Suprapubic skin (tissue), 4 donors: ENCODE measurements around the gene COL5A2.

ENCODE experiments used
- POLR2A ChIP-seq, 2 donors: fragments of 450-650 bp; IDR thresholded peaks; one replicate each; pipeline ENCODE4 v1.6.1; 2017; ENCODE audit warnings: antibody characterized with exemption in 2 of 2, mild to moderate bottlenecking in 2 of 2, moderate library complexity in 2 of 2
- POLR2AphosphoS5 ChIP-seq, 3 donors: sonication (generic); formaldehyde crosslinking; IDR thresholded peaks; one replicate each; pipeline ENCODE4 v1.6.1; 2017; ENCODE audit warnings: antibody characterized with exemption in 3 of 3
- TF ChIP-seq, protein P1 (sequence below), 2 donors: fragments of 200-600 bp in 1 of 2; fragments of 450-650 bp in 1 of 2; sonication (generic) in 1 of 2; IDR thresholded peaks; one replicate each; pipeline ENCODE4 v1.5.1; 2016 to 2019; ENCODE audit warnings: antibody characterized with exemption in 2 of 2, mild to moderate bottlenecking in 1 of 2, moderate library complexity in 1 of 2

DNA sequence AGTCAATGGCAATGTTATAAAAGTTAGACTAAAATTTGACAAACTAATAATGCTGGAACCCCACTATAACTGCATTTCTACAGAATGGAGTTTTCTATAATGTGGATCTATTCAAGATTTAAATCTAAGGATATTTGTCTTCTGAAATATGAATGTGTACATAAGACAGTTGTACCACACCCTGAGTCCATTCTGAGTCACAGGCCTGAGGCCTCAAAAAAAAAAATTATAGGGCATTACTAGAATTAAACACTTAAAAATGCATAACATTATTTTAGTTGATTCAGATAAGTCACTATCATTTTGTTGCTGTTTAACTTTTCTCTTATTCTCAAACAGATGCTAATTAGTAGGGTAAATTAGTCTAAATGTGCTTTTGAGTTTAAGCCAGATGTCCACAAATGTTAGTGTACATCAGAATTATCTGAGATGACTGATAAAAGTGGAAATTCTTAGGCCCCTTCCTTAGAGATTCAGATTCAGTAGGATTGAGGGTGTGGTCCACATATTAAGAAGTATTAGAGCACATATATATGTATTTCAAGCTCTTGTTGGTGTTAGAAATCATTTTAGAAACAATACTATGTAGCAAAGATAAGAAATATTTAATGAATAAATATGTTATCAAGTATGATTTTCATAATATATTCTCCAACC lies 42.4 kb upstream of the COL5A2 start:
- TF ChIP-seq POLR2A (IDR thresholded peaks at IDR 0.05) (no peak), POLR2AphosphoS5 (IDR thresholded peaks at IDR 0.05) (no peak)
- TF ChIP-seq, protein P1, sequence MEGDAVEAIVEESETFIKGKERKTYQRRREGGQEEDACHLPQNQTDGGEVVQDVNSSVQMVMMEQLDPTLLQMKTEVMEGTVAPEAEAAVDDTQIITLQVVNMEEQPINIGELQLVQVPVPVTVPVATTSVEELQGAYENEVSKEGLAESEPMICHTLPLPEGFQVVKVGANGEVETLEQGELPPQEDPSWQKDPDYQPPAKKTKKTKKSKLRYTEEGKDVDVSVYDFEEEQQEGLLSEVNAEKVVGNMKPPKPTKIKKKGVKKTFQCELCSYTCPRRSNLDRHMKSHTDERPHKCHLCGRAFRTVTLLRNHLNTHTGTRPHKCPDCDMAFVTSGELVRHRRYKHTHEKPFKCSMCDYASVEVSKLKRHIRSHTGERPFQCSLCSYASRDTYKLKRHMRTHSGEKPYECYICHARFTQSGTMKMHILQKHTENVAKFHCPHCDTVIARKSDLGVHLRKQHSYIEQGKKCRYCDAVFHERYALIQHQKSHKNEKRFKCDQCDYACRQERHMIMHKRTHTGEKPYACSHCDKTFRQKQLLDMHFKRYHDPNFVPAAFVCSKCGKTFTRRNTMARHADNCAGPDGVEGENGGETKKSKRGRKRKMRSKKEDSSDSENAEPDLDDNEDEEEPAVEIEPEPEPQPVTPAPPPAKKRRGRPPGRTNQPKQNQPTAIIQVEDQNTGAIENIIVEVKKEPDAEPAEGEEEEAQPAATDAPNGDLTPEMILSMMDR (IDR thresholded peaks at IDR 0.05) = no peak
